HepG2 (cell line): ENCODE measurements around the gene KHK. TPM values are rescaled to one million over a fixed set of nuclear protein-coding genes. Genes with fewer than 3 reads are reported as not detected.
A peak's percentile ranks its signal among the peaks of the same experiment; 100 is the strongest.

ENCODE experiments used
- CC2D1A ChIP-seq: sonication (generic); formaldehyde crosslinking; IDR thresholded peaks from 2 replicates; pipeline ENCODE4 v1.8.1; 2023; ENCODE audit warnings: mild to moderate bottlenecking, missing genetic modification reagents
- FOXJ3 ChIP-seq: sonication (generic); formaldehyde crosslinking; IDR thresholded peaks from 2 replicates; pipeline ENCODE4 v1.4.0; 2020; ENCODE audit warnings: missing genetic modification reagents, mild to moderate bottlenecking, borderline replicate concordance
- IRF9 ChIP-seq: sonication (generic); formaldehyde crosslinking; IDR thresholded peaks from 2 replicates; pipeline ENCODE4 v1.8.0; 2022; ENCODE audit warnings: missing genetic modification reagents, mild to moderate bottlenecking, borderline replicate concordance
- NFRKB ChIP-seq: fragments of 450-650 bp; IDR thresholded peaks from 2 replicates; pipeline ENCODE4 v1.6.1; 2017
- RCOR2 ChIP-seq: IDR thresholded peaks from 2 replicates; pipeline ENCODE4 v1.6.1; 2016; ENCODE audit warnings: missing biosample characterization, missing genetic modification reagents
- RFXAP ChIP-seq: sonication (generic); formaldehyde crosslinking; IDR thresholded peaks from 2 replicates; pipeline ENCODE4 v1.4.0; 2020; ENCODE audit warnings: missing genetic modification reagents, borderline replicate concordance
- RNF219 ChIP-seq: sonication (generic); formaldehyde crosslinking; IDR thresholded peaks from 2 replicates; pipeline ENCODE4 v1.5.0; 2020; ENCODE audit warnings: mild to moderate bottlenecking, missing genetic modification reagents
- SOX13 ChIP-seq, 3 experiments: fragments of 450-650 bp in 1 of 3; sonication (generic) in 1 of 3; formaldehyde crosslinking in 1 of 3; IDR thresholded peaks in 2 of 3; conservative IDR thresholded peaks in 1 of 3; 2 replicates each; pipeline versions ENCODE4 v1.5.0 to v1.6.1; 2016 to 2020; ENCODE audit warnings: antibody characterized with exemption in 1 of 3, mild to moderate bottlenecking in 1 of 3, missing compliant biosample characterization in 1 of 3, missing genetic modification reagents in 1 of 3, moderate library complexity in 1 of 3
- ZIK1 ChIP-seq: sonication (generic); formaldehyde crosslinking; IDR thresholded peaks from 2 replicates; pipeline ENCODE4 v1.5.0; 2020; ENCODE audit warnings: mild to moderate bottlenecking, low read depth, missing genetic modification reagents, borderline replicate concordance
- ZMYM3 ChIP-seq: sonication (generic); formaldehyde crosslinking; IDR thresholded peaks from 2 replicates; pipeline ENCODE4 v1.5.1; 2020; ENCODE audit warnings: mild to moderate bottlenecking, missing genetic modification reagents
- ZNF232 ChIP-seq: sonication (generic); formaldehyde crosslinking; IDR thresholded peaks from 2 replicates; pipeline ENCODE4 v1.4.0; 2020; ENCODE audit warnings: missing genetic modification reagents, borderline replicate concordance
- ZNF24 ChIP-seq: fragments of 450-650 bp; IDR thresholded peaks from 2 replicates; pipeline ENCODE4 v1.6.1; 2017; ENCODE audit warnings: antibody characterized with exemption, mild to moderate bottlenecking
- ZNF317 ChIP-seq: sonication (generic); formaldehyde crosslinking; IDR thresholded peaks from 2 replicates; pipeline ENCODE4 v1.5.0; 2020; ENCODE audit warnings: mild to moderate bottlenecking, missing genetic modification reagents
- ZNF446 ChIP-seq: sonication (generic); formaldehyde crosslinking; IDR thresholded peaks from 2 replicates; pipeline ENCODE4 v1.5.0; 2020; ENCODE audit warnings: mild to moderate bottlenecking, missing genetic modification reagents
- ZNF672 ChIP-seq: sonication (generic); formaldehyde crosslinking; IDR thresholded peaks from 2 replicates; pipeline ENCODE4 v1.8.1; 2022; ENCODE audit warnings: missing genetic modification reagents
- polyA plus RNA-seq, 8 experiments: library from polyadenylated mRNA; depleted of rRNA in 3 of 8; stranded (reverse) in 7 of 8; unstranded in 1 of 8; fragments of >200 nt; fragmentation: Illumina TruSeq in 4 of 8; extraction: Trizol in 4 of 8; gene quantifications; 2 replicates each; pipeline versions ENCODE4 v1.2.1 to v1.2.3, GENCODE V29; 2011 to 2016; ENCODE audit warnings: low read depth in 4 of 8, missing spikeins in 1 of 8, mixed read lengths in 1 of 8; ENCODE audit not compliant: insufficient read depth in 1 of 8
- total RNA-seq, 5 experiments: library from RNA; depleted of rRNA; stranded (reverse); fragments of >200 nt; fragmentation: Illumina TruSeq; extraction: Trizol; gene quantifications; 2 replicates each; pipeline ENCODE4 v1.2.3, GENCODE V29; 2016; ENCODE audit warnings: low read depth in 1 of 5
- TF ChIP-seq, protein P1 (sequence below): sonication (generic); formaldehyde crosslinking; IDR thresholded peaks from 2 replicates; pipeline ENCODE4 v1.9.0; 2021; ENCODE audit warnings: mild to moderate bottlenecking, missing genetic modification reagents
- TF ChIP-seq, protein P2 (sequence below): sonication (generic); formaldehyde crosslinking; IDR thresholded peaks from 2 replicates; pipeline ENCODE4 v1.5.0; 2020; ENCODE audit warnings: missing genetic modification reagents, mild to moderate bottlenecking, borderline replicate concordance

KHK gene
- total and polyA plus RNA-seq, 2 of the 13 experiments (the other 11 are each of a cell fraction or from before 2014, with no cell fraction given) = 40.9 to 99.2 TPM

GRCh38 chr2:27092696-27093429 is 6.3 kb downstream of the KHK start (continued):
- TF ChIP-seq ZMYM3 = peak; percentile 89
- TF ChIP-seq IRF9 (CRISPR knock-in tag) = 0 out of 2 replicates have a peak, but pooled peaks have one; percentile 22
- no peak; the same call in 1 of the 2 replicates for TF ChIP-seq FOXJ3 (CRISPR knock-in tag)
- TF ChIP-seq, protein P1, sequence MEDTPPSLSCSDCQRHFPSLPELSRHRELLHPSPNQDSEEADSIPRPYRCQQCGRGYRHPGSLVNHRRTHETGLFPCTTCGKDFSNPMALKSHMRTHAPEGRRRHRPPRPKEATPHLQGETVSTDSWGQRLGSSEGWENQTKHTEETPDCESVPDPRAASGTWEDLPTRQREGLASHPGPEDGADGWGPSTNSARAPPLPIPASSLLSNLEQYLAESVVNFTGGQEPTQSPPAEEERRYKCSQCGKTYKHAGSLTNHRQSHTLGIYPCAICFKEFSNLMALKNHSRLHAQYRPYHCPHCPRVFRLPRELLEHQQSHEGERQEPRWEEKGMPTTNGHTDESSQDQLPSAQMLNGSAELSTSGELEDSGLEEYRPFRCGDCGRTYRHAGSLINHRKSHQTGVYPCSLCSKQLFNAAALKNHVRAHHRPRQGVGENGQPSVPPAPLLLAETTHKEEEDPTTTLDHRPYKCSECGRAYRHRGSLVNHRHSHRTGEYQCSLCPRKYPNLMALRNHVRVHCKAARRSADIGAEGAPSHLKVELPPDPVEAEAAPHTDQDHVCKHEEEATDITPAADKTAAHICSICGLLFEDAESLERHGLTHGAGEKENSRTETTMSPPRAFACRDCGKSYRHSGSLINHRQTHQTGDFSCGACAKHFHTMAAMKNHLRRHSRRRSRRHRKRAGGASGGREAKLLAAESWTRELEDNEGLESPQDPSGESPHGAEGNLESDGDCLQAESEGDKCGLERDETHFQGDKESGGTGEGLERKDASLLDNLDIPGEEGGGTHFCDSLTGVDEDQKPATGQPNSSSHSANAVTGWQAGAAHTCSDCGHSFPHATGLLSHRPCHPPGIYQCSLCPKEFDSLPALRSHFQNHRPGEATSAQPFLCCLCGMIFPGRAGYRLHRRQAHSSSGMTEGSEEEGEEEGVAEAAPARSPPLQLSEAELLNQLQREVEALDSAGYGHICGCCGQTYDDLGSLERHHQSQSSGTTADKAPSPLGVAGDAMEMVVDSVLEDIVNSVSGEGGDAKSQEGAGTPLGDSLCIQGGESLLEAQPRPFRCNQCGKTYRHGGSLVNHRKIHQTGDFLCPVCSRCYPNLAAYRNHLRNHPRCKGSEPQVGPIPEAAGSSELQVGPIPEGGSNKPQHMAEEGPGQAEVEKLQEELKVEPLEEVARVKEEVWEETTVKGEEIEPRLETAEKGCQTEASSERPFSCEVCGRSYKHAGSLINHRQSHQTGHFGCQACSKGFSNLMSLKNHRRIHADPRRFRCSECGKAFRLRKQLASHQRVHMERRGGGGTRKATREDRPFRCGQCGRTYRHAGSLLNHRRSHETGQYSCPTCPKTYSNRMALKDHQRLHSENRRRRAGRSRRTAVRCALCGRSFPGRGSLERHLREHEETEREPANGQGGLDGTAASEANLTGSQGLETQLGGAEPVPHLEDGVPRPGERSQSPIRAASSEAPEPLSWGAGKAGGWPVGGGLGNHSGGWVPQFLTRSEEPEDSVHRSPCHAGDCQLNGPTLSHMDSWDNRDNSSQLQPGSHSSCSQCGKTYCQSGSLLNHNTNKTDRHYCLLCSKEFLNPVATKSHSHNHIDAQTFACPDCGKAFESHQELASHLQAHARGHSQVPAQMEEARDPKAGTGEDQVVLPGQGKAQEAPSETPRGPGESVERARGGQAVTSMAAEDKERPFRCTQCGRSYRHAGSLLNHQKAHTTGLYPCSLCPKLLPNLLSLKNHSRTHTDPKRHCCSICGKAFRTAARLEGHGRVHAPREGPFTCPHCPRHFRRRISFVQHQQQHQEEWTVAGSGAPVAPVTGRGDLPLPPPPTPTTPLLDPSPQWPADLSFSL (CRISPR knock-in tag) = 0 out of 2 replicates have a peak, but pooled peaks have one; percentile 26
- TF ChIP-seq RCOR2 (CRISPR knock-in tag) = peak; percentile 58; the same call in 1 of the 2 replicates
- TF ChIP-seq ZNF232 (CRISPR knock-in tag) = no peak
- TF ChIP-seq RNF219 (CRISPR knock-in tag) = no peak
- TF ChIP-seq ZNF672 = no peak; the same call in 1 of the 2 replicates
- TF ChIP-seq SOX13 (IDR thresholded peaks at IDR 0.05) = peak; percentile 32; the same call in 1 of the 2 replicates
- TF ChIP-seq SOX13 (CRISPR knock-in tag; conservative IDR thresholded peaks at IDR 0.05 in 1 of 2, IDR thresholded peaks at IDR 0.05 in 1 of 2) = peak in 1 of 2 experiments; percentile 83; a peak in 2 of 4 replicates
- peak; percentile 80 for TF ChIP-seq ZIK1
- TF ChIP-seq ZNF446 (CRISPR knock-in tag) = no peak
- no peak for TF ChIP-seq NFRKB
- no peak for TF ChIP-seq ZNF24
- peak; percentile 69; the same call in 1 of the 2 replicates for TF ChIP-seq RFXAP (CRISPR knock-in tag)
- no peak for TF ChIP-seq CC2D1A (CRISPR knock-in tag)
- TF ChIP-seq ZNF317 (CRISPR knock-in tag) = no peak; the same call in 1 of the 2 replicates
- TF ChIP-seq, protein P2, sequence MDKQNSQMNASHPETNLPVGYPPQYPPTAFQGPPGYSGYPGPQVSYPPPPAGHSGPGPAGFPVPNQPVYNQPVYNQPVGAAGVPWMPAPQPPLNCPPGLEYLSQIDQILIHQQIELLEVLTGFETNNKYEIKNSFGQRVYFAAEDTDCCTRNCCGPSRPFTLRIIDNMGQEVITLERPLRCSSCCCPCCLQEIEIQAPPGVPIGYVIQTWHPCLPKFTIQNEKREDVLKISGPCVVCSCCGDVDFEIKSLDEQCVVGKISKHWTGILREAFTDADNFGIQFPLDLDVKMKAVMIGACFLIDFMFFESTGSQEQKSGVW (CRISPR knock-in tag) = no peak
